ENCODE measurements around the gene EXOSC5. TPM values are rescaled to one million over a fixed set of nuclear protein-coding genes. Genes with fewer than 3 reads are reported as not detected.
A peak's percentile ranks its signal among the peaks of the same experiment; 100 is the strongest.

Gene EXOSC5
- total and polyA plus RNA-seq, 12 donors: 10.6 to 43.8 (median 13.7) TPM

GRCh38 chr19:41354343-41354953 is 42.7 kb downstream of the EXOSC5 start:
- H3K9me3 ChIP-seq: no peaks in the 10 kb centered on the region
- no peaks in the 10 kb centered on the region for H3K36me3 ChIP-seq
- TF ChIP-seq CTCF (IDR thresholded peaks at IDR 0.05): peak in 1 of 9 donors; percentile 29
- peaks cover 0 to 5% (median 0%) of the 10 kb centered on the region in 7 donors for H3K27me3 ChIP-seq
- peaks cover 0 to 65% (median 43%) of the 10 kb centered on the region in 9 donors for H3K4me1 ChIP-seq
- peak; percentile 21 to 28 for DNase-seq
- peak overlapping the region; percentile 63 to 98 (median 79) for H3K4me3 ChIP-seq
- intact Hi-C loops (cut with DNase I): loop anchor here in 8 of 10 donors (2.0 to 10.0 kb wide), 6 partner anchors 28 to 147 kb away; partner anchors contain the start of genes CCDC97 (in 6 of the 8), DMAC2 (in 1 of the 8), ERICH4 (in 1 of the 8) and HNRNPUL1 (in 1 of the 8)
- ATAC-seq: no peak
- peak overlapping the region in 9 of 10 donors; percentile 81 to 98 (median 95) for H3K27ac ChIP-seq
- 92 to 93% methylated on average over 23 of the region's 23 CpGs for WGBS, 2 donors

- DNase-seq: peak; percentile 89 to 91
- peaks cover 0 to 73% (median 43%) of the 10 kb centered on the region in 9 donors for H3K4me1 ChIP-seq
- intact Hi-C loops (cut with DNase I): loop anchor here in 9 of 10 donors (2.0 to 10.0 kb wide), 7 partner anchors 27 to 146 kb away; partner anchors contain the start of genes CCDC97 (in 6 of the 9), DMAC2 (in 1 of the 9), ERICH4 (in 1 of the 9) and HNRNPUL1 (in 1 of the 9)
These were observed 43.5 kb downstream of the EXOSC5 start, which contains the start of gene TGFB1 for GRCh38 chr19:41353466-41354342. TGFB1 (minus strand) TSS chr19:41353922; CDS start chr19:41353044, 878 bp downstream.

GRCh38 chr19:41352609-41353465 is 44.3 kb downstream of the EXOSC5 start:
- peak; percentile 63 to 74 for DNase-seq
- WGBS, 2 donors: 0 to 1% methylated on average over 70 to 71 of the region's 71 CpGs
- intact Hi-C loops (cut with DNase I): loop anchor here in 9 of 10 donors (1.0 to 10.0 kb wide), 8 partner anchors 26 to 146 kb away; partner anchors contain the start of genes CCDC97 (in 6 of the 9), DMAC2 (in 1 of the 9), ERICH4 (in 1 of the 9) and HNRNPUL1 (in 1 of the 9)
- Histone ChIP-seq H3K4me3 (peak overlapping the region; percentile 63 to 98 (median 79)), H3K36me3 (peaks cover 0 to 12% (median 0%) of the 10 kb centered on the region in 9 donors), H3K4me1 (peaks cover 0 to 69% (median 43%) of the 10 kb centered on the region in 9 donors), H3K27ac (peak overlapping the region; percentile 81 to 98 (median 92)), H3K27me3 (peaks cover 0 to 5% (median 0%) of the 10 kb centered on the region in 7 donors), H3K9me3 (no peaks in the 10 kb centered on the region)
- peak; percentile 9 to 46 (median 36) for ATAC-seq
- peak in 8 of 9 donors; percentile 33 to 76 (median 58) for TF ChIP-seq CTCF (IDR thresholded peaks at IDR 0.05)

More at GRCh38 chr19:41353466-41354342, 43.5 kb downstream of the EXOSC5 start, which contains the start of gene TGFB1:
- Histone ChIP-seq H3K36me3 (peaks cover 0 to 3% (median 0%) of the 10 kb centered on the region in 9 donors), H3K27me3 (peaks cover 0 to 5% (median 0%) of the 10 kb centered on the region in 7 donors), H3K27ac (peak within 1 kb of the TSS; percentile 81 to 98 (median 92)), H3K4me3 (peak within 1 kb of the TSS; percentile 63 to 98 (median 79)), H3K9me3 (no peaks in the 10 kb centered on the region)
- peak; percentile 78 to 98 (median 91) for TF ChIP-seq CTCF (IDR thresholded peaks at IDR 0.05)
- 1% methylated on average over 61 to 77 of the region's 78 CpGs for whole genome bisulfite sequencing, 2 donors
- ATAC-seq: peak; percentile 59 to 85 (median 74)
